ENCODE results near the gene OOEP.

DNA sequence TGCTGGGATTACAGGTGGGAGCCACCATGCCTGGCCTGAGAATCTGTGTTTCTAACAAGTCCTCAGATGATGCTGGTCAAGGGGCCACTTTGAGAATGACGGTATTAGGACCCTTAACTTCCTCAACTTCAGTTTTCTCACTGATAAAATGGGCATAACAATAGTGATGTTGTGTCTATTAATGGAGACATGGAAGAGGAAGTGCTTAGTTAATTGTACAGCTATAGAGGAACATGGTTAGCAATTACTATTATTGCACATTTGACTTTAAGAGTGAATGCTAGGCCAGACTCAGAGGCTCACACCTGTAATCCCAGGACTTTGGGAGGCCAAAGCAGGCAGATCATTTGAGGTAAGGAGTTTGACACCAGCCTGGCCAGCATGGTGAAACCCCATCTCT is 28.4 kb downstream of the OOEP start:
- TF ChIP-seq, protein P1, sequence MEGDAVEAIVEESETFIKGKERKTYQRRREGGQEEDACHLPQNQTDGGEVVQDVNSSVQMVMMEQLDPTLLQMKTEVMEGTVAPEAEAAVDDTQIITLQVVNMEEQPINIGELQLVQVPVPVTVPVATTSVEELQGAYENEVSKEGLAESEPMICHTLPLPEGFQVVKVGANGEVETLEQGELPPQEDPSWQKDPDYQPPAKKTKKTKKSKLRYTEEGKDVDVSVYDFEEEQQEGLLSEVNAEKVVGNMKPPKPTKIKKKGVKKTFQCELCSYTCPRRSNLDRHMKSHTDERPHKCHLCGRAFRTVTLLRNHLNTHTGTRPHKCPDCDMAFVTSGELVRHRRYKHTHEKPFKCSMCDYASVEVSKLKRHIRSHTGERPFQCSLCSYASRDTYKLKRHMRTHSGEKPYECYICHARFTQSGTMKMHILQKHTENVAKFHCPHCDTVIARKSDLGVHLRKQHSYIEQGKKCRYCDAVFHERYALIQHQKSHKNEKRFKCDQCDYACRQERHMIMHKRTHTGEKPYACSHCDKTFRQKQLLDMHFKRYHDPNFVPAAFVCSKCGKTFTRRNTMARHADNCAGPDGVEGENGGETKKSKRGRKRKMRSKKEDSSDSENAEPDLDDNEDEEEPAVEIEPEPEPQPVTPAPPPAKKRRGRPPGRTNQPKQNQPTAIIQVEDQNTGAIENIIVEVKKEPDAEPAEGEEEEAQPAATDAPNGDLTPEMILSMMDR (IDR thresholded peaks at IDR 0.05): no peak
- TF ChIP-seq POLR2A (IDR thresholded peaks at IDR 0.05): no peak
